GM23338 (cell line): ENCODE measurements around the gene UBE3C. TPM values are rescaled to one million over a fixed set of nuclear protein-coding genes. Genes with fewer than 3 reads are reported as not detected.

Experiments used
- ATAC-seq: fragments of 200-7000 bp; cut with Tn5 transposase; 3 replicates; pipeline ENCODE4 v1.9.1; 2020
- DNase-seq: peaks from one replicate; pipeline ENCODE4 v3.0.0-alpha.2; 2015; ENCODE audit warnings: low spot score
- H2AFZ ChIP-seq: fragments of 200-600 bp; sonication (generic); 2 replicates; pipeline ENCODE4 v1.8.0; 2016; ENCODE audit warnings: antibody characterized with exemption, mild to moderate bottlenecking, moderate library complexity
- H3F3A ChIP-seq: fragments of 200-600 bp; sonication (generic); replicated peaks from 2 replicates; pipeline ENCODE4 v1.8.0; 2017; ENCODE audit warnings: antibody characterized with exemption, mixed run types, low read depth
- H3K27ac ChIP-seq: fragments of 200-600 bp; sonication (generic); 2 replicates; pipeline ENCODE4 v1.6.1; 2016; ENCODE audit warnings: low read depth
- H3K27me3 ChIP-seq: fragments of 200-600 bp; sonication (generic); 2 replicates; pipeline ENCODE4 v1.8.0; 2016; ENCODE audit warnings: mild to moderate bottlenecking, mixed run types, moderate library complexity; ENCODE audit not compliant: insufficient read depth
- H3K36me3 ChIP-seq: fragments of 200-600 bp; sonication (generic); 2 replicates; pipeline ENCODE4 v1.8.0; 2016; ENCODE audit warnings: mild to moderate bottlenecking; ENCODE audit not compliant: insufficient read depth
- H3K4me1 ChIP-seq: fragments of 200-600 bp; sonication (generic); 2 replicates; pipeline ENCODE4 v1.8.0; 2016; ENCODE audit warnings: mild to moderate bottlenecking, moderate library complexity; ENCODE audit not compliant: insufficient read depth
- H3K4me2 ChIP-seq: fragments of 200-600 bp; sonication (generic); 2 replicates; pipeline ENCODE4 v1.7.1; 2017; ENCODE audit warnings: mixed run types
- H3K4me3 ChIP-seq: fragments of 200-600 bp; sonication (generic); 2 replicates; pipeline ENCODE4 v1.6.1; 2016; ENCODE audit warnings: mixed run types
- H3K79me2 ChIP-seq: fragments of 200-600 bp; sonication (generic); replicated peaks from 2 replicates; pipeline ENCODE4 v1.8.0; 2017; ENCODE audit warnings: mild to moderate bottlenecking; ENCODE audit not compliant: insufficient read depth
- H3K9me2 ChIP-seq: fragments of 200-600 bp; sonication (generic); 2 replicates; pipeline ENCODE4 v1.8.0; 2017; ENCODE audit not compliant: insufficient read depth
- H4K20me1 ChIP-seq: fragments of 200-600 bp; sonication (generic); replicated peaks from 2 replicates; pipeline ENCODE4 v1.8.0; 2017; ENCODE audit warnings: mild to moderate bottlenecking; ENCODE audit not compliant: insufficient read depth
- H3K27ac Mint-ChIP-seq: 2 replicates; pipeline ENCODE4 v1.8.0; 2020; ENCODE audit warnings: inconsistent platforms, mild to moderate bottlenecking, moderate library complexity, mixed read lengths
- H3K27me3 Mint-ChIP-seq: 3 replicates; pipeline ENCODE4 v1.8.0; 2022; ENCODE audit warnings: low read depth, mild to moderate bottlenecking, moderate library complexity, mixed read lengths, inconsistent platforms; ENCODE audit not compliant: insufficient read depth, poor library complexity
- H3K36me3 Mint-ChIP-seq: 3 replicates; pipeline ENCODE4 v1.8.0; 2021; ENCODE audit warnings: low read depth, mild to moderate bottlenecking, inconsistent platforms, moderate library complexity, mixed read lengths
- H3K4me1 Mint-ChIP-seq: 3 replicates; pipeline ENCODE4 v1.8.0; 2020; ENCODE audit warnings: mild to moderate bottlenecking, inconsistent platforms, mixed read lengths
- H3K4me3 Mint-ChIP-seq: 3 replicates; pipeline ENCODE4 v1.8.0; 2021; ENCODE audit warnings: moderate library complexity, mild to moderate bottlenecking, inconsistent platforms, mixed read lengths
- H3K9me3 Mint-ChIP-seq: 3 replicates; pipeline ENCODE4 v1.8.0; 2020; ENCODE audit warnings: moderate library complexity, mild to moderate bottlenecking, inconsistent platforms, mixed read lengths
- CREB1 ChIP-seq: fragments of 250-450 bp; sonication (Bioruptor Pico); IDR thresholded peaks from 2 replicates; pipeline ENCODE4 v1.5.0; 2020; ENCODE audit warnings: low read depth, mild to moderate bottlenecking, moderate library complexity
- NANOG ChIP-seq: IDR thresholded peaks from 2 replicates; pipeline ENCODE4 v1.6.1; 2016; ENCODE audit warnings: antibody characterized with exemption, borderline replicate concordance
- POLR2AphosphoS5 ChIP-seq: IDR thresholded peaks from 2 replicates; pipeline ENCODE4 v1.6.1; 2016; ENCODE audit warnings: antibody characterized with exemption, low read depth
- ZNF114 ChIP-seq: fragments of 250-450 bp; sonication (Bioruptor Pico); IDR thresholded peaks from 2 replicates; pipeline ENCODE4 v1.5.0; 2020; ENCODE audit warnings: mild to moderate bottlenecking, moderate library complexity
- polyA plus RNA-seq: library from polyadenylated mRNA; unstranded; fragments of >200 nt; fragmentation: Nextera tagmentation; extraction: Ambion mirVana; gene quantifications from 2 replicates; pipeline ENCODE4 v1.2.1, GENCODE V29; 2016
- total RNA-seq: library from RNA; depleted of rRNA; stranded (reverse); fragments of >200 nt; shearing (Covaris generic); gene quantifications from 2 replicates; pipeline ENCODE4 v1.2.3, GENCODE V29; 2014
- TF ChIP-seq, protein P1 (sequence below): fragments of 250-450 bp; sonication (Bioruptor Pico); IDR thresholded peaks from 2 replicates; pipeline ENCODE4 v1.5.0; 2020; ENCODE audit warnings: mild to moderate bottlenecking, moderate library complexity
- TF ChIP-seq, protein P2 (sequence below): IDR thresholded peaks from 2 replicates; pipeline ENCODE4 v1.6.1; 2016; ENCODE audit warnings: antibody characterized with exemption

UBE3C gene
- total and polyA plus RNA-seq, 2 experiments from 2014 or later = 16.8 to 76.9 TPM

DNA sequence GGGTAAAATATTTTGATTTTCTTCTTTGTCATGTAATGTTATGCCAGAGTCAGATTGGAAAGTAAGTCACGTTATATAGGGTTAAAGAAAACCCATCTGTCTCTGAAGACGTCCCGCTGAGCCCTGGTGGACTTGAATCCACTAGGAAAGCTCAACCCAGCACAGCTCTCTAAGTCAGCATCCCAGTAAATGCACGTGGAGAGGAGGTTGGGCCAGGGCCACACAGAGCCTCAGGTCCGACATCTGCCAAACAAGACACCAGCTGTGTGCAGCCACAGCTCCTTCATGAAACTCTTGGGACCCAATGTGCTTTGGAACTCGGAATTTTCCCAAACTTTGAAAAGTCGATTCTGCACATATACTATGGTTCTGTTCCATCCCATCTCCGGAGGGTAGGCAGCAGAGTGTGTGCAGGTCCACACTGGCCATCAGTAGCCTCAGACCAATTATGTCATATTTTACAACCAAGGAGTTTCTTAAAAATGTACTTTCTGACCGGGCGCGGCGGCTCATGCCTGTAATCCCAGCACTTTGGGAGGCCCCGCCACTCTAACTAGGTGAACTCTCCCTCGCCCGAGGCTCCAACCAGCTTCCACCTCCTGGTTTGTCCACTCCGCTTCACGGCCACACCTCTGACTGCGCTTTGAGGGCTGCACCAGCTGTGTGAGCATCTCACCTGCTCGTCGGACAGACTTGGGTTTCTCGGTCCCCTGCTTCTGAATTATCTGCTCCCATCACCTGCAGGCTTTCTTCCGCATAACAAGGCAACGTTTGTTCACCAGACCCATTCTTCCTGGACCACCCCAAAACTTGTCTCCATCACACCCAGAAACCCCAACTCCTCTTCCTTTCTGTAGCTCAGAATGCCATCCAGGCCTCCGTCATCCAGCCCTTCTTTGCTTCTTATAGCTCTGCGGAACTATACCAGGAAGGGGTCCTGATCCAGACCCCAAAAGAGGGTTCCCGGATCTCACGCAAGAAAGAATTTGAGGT, 168.4 kb downstream of the UBE3C start (continued):
- TF ChIP-seq, protein P1, sequence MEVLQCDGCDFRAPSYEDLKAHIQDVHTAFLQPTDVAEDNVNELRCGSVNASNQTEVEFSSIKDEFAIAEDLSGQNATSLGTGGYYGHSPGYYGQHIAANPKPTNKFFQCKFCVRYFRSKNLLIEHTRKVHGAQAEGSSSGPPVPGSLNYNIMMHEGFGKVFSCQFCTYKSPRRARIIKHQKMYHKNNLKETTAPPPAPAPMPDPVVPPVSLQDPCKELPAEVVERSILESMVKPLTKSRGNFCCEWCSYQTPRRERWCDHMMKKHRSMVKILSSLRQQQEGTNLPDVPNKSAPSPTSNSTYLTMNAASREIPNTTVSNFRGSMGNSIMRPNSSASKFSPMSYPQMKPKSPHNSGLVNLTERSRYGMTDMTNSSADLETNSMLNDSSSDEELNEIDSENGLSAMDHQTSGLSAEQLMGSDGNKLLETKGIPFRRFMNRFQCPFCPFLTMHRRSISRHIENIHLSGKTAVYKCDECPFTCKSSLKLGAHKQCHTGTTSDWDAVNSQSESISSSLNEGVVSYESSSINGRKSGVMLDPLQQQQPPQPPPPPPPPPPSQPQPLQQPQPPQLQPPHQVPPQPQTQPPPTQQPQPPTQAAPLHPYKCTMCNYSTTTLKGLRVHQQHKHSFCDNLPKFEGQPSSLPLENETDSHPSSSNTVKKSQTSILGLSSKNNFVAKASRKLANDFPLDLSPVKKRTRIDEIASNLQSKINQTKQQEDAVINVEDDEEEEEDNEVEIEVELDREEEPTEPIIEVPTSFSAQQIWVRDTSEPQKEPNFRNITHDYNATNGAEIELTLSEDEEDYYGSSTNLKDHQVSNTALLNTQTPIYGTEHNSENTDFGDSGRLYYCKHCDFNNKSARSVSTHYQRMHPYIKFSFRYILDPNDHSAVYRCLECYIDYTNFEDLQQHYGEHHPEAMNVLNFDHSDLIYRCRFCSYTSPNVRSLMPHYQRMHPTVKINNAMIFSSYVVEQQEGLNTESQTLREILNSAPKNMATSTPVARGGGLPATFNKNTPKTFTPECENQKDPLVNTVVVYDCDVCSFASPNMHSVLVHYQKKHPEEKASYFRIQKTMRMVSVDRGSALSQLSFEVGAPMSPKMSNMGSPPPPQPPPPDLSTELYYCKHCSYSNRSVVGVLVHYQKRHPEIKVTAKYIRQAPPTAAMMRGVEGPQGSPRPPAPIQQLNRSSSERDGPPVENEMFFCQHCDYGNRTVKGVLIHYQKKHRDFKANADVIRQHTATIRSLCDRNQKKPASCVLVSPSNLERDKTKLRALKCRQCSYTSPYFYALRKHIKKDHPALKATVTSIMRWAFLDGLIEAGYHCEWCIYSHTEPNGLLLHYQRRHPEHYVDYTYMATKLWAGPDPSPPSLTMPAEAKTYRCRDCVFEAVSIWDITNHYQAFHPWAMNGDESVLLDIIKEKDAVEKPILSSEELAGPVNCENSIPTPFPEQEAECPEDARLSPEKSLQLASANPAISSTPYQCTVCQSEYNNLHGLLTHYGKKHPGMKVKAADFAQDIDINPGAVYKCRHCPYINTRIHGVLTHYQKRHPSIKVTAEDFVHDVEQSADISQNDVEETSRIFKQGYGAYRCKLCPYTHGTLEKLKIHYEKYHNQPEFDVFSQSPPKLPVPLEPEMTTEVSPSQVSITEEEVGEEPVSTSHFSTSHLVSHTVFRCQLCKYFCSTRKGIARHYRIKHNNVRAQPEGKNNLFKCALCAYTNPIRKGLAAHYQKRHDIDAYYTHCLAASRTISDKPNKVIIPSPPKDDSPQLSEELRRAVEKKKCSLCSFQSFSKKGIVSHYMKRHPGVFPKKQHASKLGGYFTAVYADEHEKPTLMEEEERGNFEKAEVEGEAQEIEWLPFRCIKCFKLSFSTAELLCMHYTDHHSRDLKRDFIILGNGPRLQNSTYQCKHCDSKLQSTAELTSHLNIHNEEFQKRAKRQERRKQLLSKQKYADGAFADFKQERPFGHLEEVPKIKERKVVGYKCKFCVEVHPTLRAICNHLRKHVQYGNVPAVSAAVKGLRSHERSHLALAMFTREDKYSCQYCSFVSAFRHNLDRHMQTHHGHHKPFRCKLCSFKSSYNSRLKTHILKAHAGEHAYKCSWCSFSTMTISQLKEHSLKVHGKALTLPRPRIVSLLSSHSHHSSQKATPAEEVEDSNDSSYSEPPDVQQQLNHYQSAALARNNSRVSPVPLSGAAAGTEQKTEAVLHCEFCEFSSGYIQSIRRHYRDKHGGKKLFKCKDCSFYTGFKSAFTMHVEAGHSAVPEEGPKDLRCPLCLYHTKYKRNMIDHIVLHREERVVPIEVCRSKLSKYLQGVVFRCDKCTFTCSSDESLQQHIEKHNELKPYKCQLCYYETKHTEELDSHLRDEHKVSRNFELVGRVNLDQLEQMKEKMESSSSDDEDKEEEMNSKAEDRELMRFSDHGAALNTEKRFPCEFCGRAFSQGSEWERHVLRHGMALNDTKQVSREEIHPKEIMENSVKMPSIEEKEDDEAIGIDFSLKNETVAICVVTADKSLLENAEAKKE (CRISPR knock-in tag) = no peak
- TF ChIP-seq POLR2AphosphoS5 (no peak), ZNF114 (CRISPR knock-in tag) (no peak)

DNA sequence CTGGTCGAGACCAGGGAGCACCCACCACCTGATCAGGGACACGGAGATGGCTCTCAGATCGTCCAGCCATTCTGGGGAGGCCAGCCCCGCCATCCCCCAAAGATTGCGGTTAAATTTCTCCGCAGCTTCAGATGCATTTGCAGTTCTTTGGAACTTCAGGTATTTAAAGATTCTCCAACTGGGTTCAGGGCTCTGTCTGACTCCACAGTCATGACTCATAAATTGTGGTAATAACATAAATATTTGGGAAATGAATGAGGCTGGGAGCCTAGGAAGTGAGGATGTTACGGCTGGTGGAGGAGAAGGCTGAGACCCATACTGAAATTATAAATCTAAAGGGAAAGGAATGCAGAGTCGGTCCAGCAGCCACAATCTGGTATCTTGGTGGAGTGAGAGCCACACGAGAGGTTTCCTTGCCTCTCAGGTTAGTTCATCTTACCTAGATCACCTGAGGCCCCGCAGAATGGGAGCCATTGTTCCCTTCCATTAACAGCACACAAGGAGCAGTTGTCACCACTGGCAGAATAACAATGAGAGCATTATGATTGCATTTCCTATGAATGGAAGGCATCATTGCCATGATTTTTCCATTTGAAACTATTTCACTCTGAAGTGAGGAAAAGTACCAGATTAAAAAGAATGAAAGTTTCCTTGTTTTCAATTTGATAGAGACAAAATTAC, 171.4 kb downstream of the UBE3C start:
- H3K4me3 ChIP-seq = peak overlapping the region; percentile 9; the same call in 1 of the 2 replicates
- peaks cover 4% of the 10 kb centered on the region; the same call in 2 of the 3 replicates for H3K36me3 Mint-ChIP-seq
- peak overlapping the region; percentile 99 for H3K27ac ChIP-seq
- ATAC-seq = peak; percentile 88
- H3K4me1 ChIP-seq = peaks cover 26% of the 10 kb centered on the region
- peaks cover 13% of the 10 kb centered on the region for H3F3A ChIP-seq
- H3K27me3 Mint-ChIP-seq = peaks cover 36% of the 10 kb centered on the region
- H4K20me1 ChIP-seq = no peaks in the 10 kb centered on the region
- no peaks in the 10 kb centered on the region for H3K9me2 ChIP-seq
- peak; percentile 95 for DNase-seq
- H3K27me3 ChIP-seq = no peaks in the 10 kb centered on the region
- H3K4me1 Mint-ChIP-seq = peaks cover 43% of the 10 kb centered on the region
- H3K4me2 ChIP-seq = peak overlapping the region; percentile 29
- peak overlapping the region; percentile 22; the same call in 1 of the 3 replicates for H3K4me3 Mint-ChIP-seq
- peaks cover 8% of the 10 kb centered on the region; the same call in 2 of the 3 replicates for H3K9me3 Mint-ChIP-seq
- H3K79me2 ChIP-seq = no peaks in the 10 kb centered on the region
- peak overlapping the region; percentile 99 for H3K27ac Mint-ChIP-seq
- no peaks in the 10 kb centered on the region for H3K36me3 ChIP-seq
- no peak overlapping the region for H2AFZ ChIP-seq
- TF ChIP-seq NANOG (peak; percentile 100), ZNF114 (CRISPR knock-in tag) (no peak), CREB1 (CRISPR knock-in tag) (peak; percentile 59; the same call in 1 of the 2 replicates), POLR2AphosphoS5 (peak; percentile 23; the same call in 1 of the 2 replicates)
- TF ChIP-seq, protein P2, sequence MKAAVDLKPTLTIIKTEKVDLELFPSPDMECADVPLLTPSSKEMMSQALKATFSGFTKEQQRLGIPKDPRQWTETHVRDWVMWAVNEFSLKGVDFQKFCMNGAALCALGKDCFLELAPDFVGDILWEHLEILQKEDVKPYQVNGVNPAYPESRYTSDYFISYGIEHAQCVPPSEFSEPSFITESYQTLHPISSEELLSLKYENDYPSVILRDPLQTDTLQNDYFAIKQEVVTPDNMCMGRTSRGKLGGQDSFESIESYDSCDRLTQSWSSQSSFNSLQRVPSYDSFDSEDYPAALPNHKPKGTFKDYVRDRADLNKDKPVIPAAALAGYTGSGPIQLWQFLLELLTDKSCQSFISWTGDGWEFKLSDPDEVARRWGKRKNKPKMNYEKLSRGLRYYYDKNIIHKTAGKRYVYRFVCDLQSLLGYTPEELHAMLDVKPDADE = no peak
